Measurements from ENCODE around the gene XYLT1.

- no peak for TF ChIP-seq CTCF (IDR thresholded peaks at IDR 0.05; ENCODE audit: low read depth, low read length)
- no peak for TF ChIP-seq EZH2phosphoT487 (IDR thresholded peaks at IDR 0.05; ENCODE audit: low read depth)
Observed at GRCh38 chr16:17171250-17172143, 299.3 kb downstream of the XYLT1 start.

All from OCI-LY3 (cell line).